ENCODE results near the gene LRP2.

DNA sequence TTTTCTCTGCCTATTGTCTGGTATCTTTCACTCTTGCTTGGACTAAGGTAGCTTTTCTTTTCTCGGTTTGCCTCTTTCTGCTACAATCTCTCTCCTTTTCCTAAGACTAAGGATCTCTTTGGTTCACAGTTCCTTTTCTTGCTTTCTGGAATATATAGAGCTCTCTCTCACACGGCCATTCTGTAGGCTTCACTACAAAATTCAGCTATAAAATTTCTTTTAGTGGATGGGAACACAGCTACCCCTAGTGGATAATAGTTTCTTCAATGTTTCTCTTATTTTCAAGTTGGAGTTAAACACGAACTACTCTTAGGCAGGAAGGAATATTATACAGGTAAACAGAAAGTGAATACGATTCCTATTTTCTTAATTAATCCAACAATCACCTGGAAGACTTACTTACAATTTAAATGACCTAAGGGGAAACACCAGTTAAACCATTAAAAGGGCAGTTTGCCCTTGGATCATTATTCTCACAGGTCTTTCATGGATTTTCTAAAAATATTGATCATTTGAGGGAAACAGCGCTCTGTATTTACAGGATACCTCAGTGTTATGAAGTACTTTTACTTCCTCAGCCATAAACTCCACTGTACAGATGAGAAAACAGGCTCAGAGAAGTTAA, 140.5 kb downstream of the LRP2 start:
- no peak for TF ChIP-seq EP300 (IDR thresholded peaks at IDR 0.05)
- no peak for TF ChIP-seq CTCF (IDR thresholded peaks at IDR 0.05)
- no peak for TF ChIP-seq POLR2A (IDR thresholded peaks at IDR 0.05)
- no peak for TF ChIP-seq POLR2AphosphoS5 (IDR thresholded peaks at IDR 0.05)

Data from suprapubic skin (tissue), 4 donors.